ENCODE measurements around the gene OPRM1.
A peak's percentile ranks its signal among the peaks of the same experiment; 100 is the strongest.
"Not testable (repeated sequence)": the region's sequence is repeated elsewhere in the genome, so short reads cannot be mapped to it uniquely, and the experiment has no call there.

The OPRM1 gene

GRCh38 chr6:154172393-154172792, 133.4 kb downstream of the OPRM1 start:
- H3K36me3 ChIP-seq (ENCODE audit: control insufficient read depth in 1 of 2, insufficient read depth in 2 of 2, low read depth in 1 of 2, low read length in 2 of 2); H2BK12ac ChIP-seq (ENCODE audit: low read length in 2 of 2); H2AFZ ChIP-seq (ENCODE audit: low read depth, low read length); H2BK5ac ChIP-seq (ENCODE audit: low read depth, low read length, poor library complexity, severe bottlenecking); H3K4me2 ChIP-seq (ENCODE audit: low read length, poor library complexity, severe bottlenecking); H3K23ac ChIP-seq (ENCODE audit: low read length in 2 of 2); H3K9ac ChIP-seq (ENCODE audit: low read length); H3K27ac ChIP-seq (ENCODE audit: low read length, poor library complexity, severe bottlenecking); H2BK120ac ChIP-seq (ENCODE audit: low read depth, low read length); DNase-seq; H4K8ac ChIP-seq (ENCODE audit: low read length); H3K4me1 ChIP-seq (ENCODE audit: control insufficient read depth, insufficient read depth, low read depth, low read length); H3K79me1 ChIP-seq (replicated peaks; ENCODE audit: low read length, poor library complexity, severe bottlenecking); H2AK5ac ChIP-seq (ENCODE audit: low read length, severe bottlenecking); H3K4me3 ChIP-seq (ENCODE audit: insufficient read depth in 1 of 2, low read depth in 1 of 2, low read length in 2 of 2); H4K91ac ChIP-seq (ENCODE audit: low read length); H2BK15ac ChIP-seq (ENCODE audit: low read depth, poor library complexity, severe bottlenecking); H3K9me3 ChIP-seq (ENCODE audit: control insufficient read depth, low read length); H3K18ac ChIP-seq (ENCODE audit: low read depth in 1 of 2, low read length in 2 of 2); H3K4ac ChIP-seq (ENCODE audit: low read depth in 1 of 2, low read length in 2 of 2); H3K27me3 ChIP-seq (ENCODE audit: control insufficient read depth in 1 of 2, insufficient read depth in 1 of 2, low read length in 2 of 2): not testable (repeated sequence)
- H3K14ac ChIP-seq (ENCODE audit: low read length in 2 of 2): peak overlapping the region in 1 of 2 experiments; percentile 55
- 87% methylated on average over 5 of the region's 5 CpGs for WGBS

GRCh38 chr6:154179434-154179833, 140.4 kb downstream of the OPRM1 start:
- H3K9me3 ChIP-seq (ENCODE audit: control insufficient read depth, low read length): no peaks in the 10 kb centered on the region
- H3K27ac ChIP-seq (ENCODE audit: low read length, poor library complexity, severe bottlenecking): no peak overlapping the region
- H3K4me1 ChIP-seq (ENCODE audit: control insufficient read depth, insufficient read depth, low read depth, low read length): no peaks in the 10 kb centered on the region
- no peak overlapping the region for H2BK5ac ChIP-seq (ENCODE audit: low read depth, low read length, poor library complexity, severe bottlenecking)
- no peak for DNase-seq
- no peak overlapping the region for H3K4ac ChIP-seq (ENCODE audit: low read depth in 1 of 2, low read length in 2 of 2)
- no peak overlapping the region for H3K9ac ChIP-seq (ENCODE audit: low read length)
- H2AK5ac ChIP-seq (ENCODE audit: low read length, severe bottlenecking): no peak overlapping the region
- no peak overlapping the region for H3K14ac ChIP-seq (ENCODE audit: low read length in 2 of 2)
- no peaks in the 10 kb centered on the region for H3K27me3 ChIP-seq (ENCODE audit: control insufficient read depth in 1 of 2, insufficient read depth in 1 of 2, low read length in 2 of 2)
- H4K91ac ChIP-seq (ENCODE audit: low read length): no peak overlapping the region
- H2BK15ac ChIP-seq (ENCODE audit: low read depth, poor library complexity, severe bottlenecking): no peak overlapping the region
- no peak overlapping the region for H3K23ac ChIP-seq (ENCODE audit: low read length in 2 of 2)
- H2BK120ac ChIP-seq (ENCODE audit: low read depth, low read length): no peak overlapping the region
- no peak overlapping the region for H3K18ac ChIP-seq (ENCODE audit: low read depth in 1 of 2, low read length in 2 of 2)
- no peak overlapping the region for H4K8ac ChIP-seq (ENCODE audit: low read length)
- WGBS: 83% methylated on average over 3 of the region's 5 CpGs
- no peak overlapping the region for H2AFZ ChIP-seq (ENCODE audit: low read depth, low read length)
- no peak overlapping the region for H3K4me2 ChIP-seq (ENCODE audit: low read length, poor library complexity, severe bottlenecking)
- H2BK12ac ChIP-seq (ENCODE audit: low read length in 2 of 2): no peak overlapping the region
- H3K4me3 ChIP-seq (ENCODE audit: insufficient read depth in 1 of 2, low read depth in 1 of 2, low read length in 2 of 2): no peak overlapping the region
- no peaks in the 10 kb centered on the region for H3K36me3 ChIP-seq (ENCODE audit: control insufficient read depth in 1 of 2, insufficient read depth in 2 of 2, low read depth in 1 of 2, low read length in 2 of 2)
- H3K79me1 ChIP-seq (replicated peaks; ENCODE audit: low read length, poor library complexity, severe bottlenecking): no peaks in the 10 kb centered on the region

GRCh38 chr6:154187203-154187602, 148.2 kb downstream of the OPRM1 start:
- H3K23ac ChIP-seq (ENCODE audit: low read length in 2 of 2): no peak overlapping the region

GRCh38 chr6:154187714-154188113, 148.7 kb downstream of the OPRM1 start:
- Histone ChIP-seq H3K27ac (ENCODE audit: low read length, poor library complexity, severe bottlenecking) (no peak overlapping the region), H3K4me2 (ENCODE audit: low read length, poor library complexity, severe bottlenecking) (no peak overlapping the region), H3K23ac (ENCODE audit: low read length in 2 of 2) (no peak overlapping the region), H2BK120ac (ENCODE audit: low read depth, low read length) (no peak overlapping the region), H3K4me1 (ENCODE audit: control insufficient read depth, insufficient read depth, low read depth, low read length) (no peaks in the 10 kb centered on the region), H3K9ac (ENCODE audit: low read length) (no peak overlapping the region), H3K36me3 (ENCODE audit: control insufficient read depth in 1 of 2, insufficient read depth in 2 of 2, low read depth in 1 of 2, low read length in 2 of 2) (no peaks in the 10 kb centered on the region), H4K8ac (ENCODE audit: low read length) (no peak overlapping the region), H2BK15ac (ENCODE audit: low read depth, poor library complexity, severe bottlenecking) (no peak overlapping the region), H3K18ac (ENCODE audit: low read depth in 1 of 2, low read length in 2 of 2) (no peak overlapping the region), H2BK12ac (ENCODE audit: low read length in 2 of 2) (no peak overlapping the region), H3K9me3 (ENCODE audit: control insufficient read depth, low read length) (no peaks in the 10 kb centered on the region), H2BK5ac (ENCODE audit: low read depth, low read length, poor library complexity, severe bottlenecking) (no peak overlapping the region), H3K4me3 (ENCODE audit: insufficient read depth in 1 of 2, low read depth in 1 of 2, low read length in 2 of 2) (no peak overlapping the region), H3K4ac (ENCODE audit: low read depth in 1 of 2, low read length in 2 of 2) (no peak overlapping the region), H4K91ac (ENCODE audit: low read length) (no peak overlapping the region), H3K27me3 (ENCODE audit: control insufficient read depth in 1 of 2, insufficient read depth in 1 of 2, low read length in 2 of 2) (no peaks in the 10 kb centered on the region), H2AK5ac (ENCODE audit: low read length, severe bottlenecking) (no peak overlapping the region), H2AFZ (ENCODE audit: low read depth, low read length) (no peak overlapping the region), H3K14ac (ENCODE audit: low read length in 2 of 2) (no peak overlapping the region), H3K79me1 (replicated peaks; ENCODE audit: low read length, poor library complexity, severe bottlenecking) (no peaks in the 10 kb centered on the region)
- DNase-seq: no peak

More at GRCh38 chr6:154187203-154187602, 148.2 kb downstream of the OPRM1 start:
- Histone ChIP-seq H3K36me3 (ENCODE audit: control insufficient read depth in 1 of 2, insufficient read depth in 2 of 2, low read depth in 1 of 2, low read length in 2 of 2) (no peaks in the 10 kb centered on the region), H3K27me3 (ENCODE audit: control insufficient read depth in 1 of 2, insufficient read depth in 1 of 2, low read length in 2 of 2) (no peaks in the 10 kb centered on the region), H2BK120ac (ENCODE audit: low read depth, low read length) (no peak overlapping the region), H3K27ac (ENCODE audit: low read length, poor library complexity, severe bottlenecking) (no peak overlapping the region), H3K9ac (ENCODE audit: low read length) (no peak overlapping the region), H4K8ac (ENCODE audit: low read length) (no peak overlapping the region), H3K18ac (ENCODE audit: low read depth in 1 of 2, low read length in 2 of 2) (no peak overlapping the region), H3K4ac (ENCODE audit: low read depth in 1 of 2, low read length in 2 of 2) (no peak overlapping the region), H2AK5ac (ENCODE audit: low read length, severe bottlenecking) (no peak overlapping the region), H3K14ac (ENCODE audit: low read length in 2 of 2) (no peak overlapping the region), H3K4me3 (ENCODE audit: insufficient read depth in 1 of 2, low read depth in 1 of 2, low read length in 2 of 2) (no peak overlapping the region), H2BK5ac (ENCODE audit: low read depth, low read length, poor library complexity, severe bottlenecking) (no peak overlapping the region), H3K4me2 (ENCODE audit: low read length, poor library complexity, severe bottlenecking) (no peak overlapping the region), H2AFZ (ENCODE audit: low read depth, low read length) (no peak overlapping the region), H3K4me1 (ENCODE audit: control insufficient read depth, insufficient read depth, low read depth, low read length) (no peaks in the 10 kb centered on the region), H2BK15ac (ENCODE audit: low read depth, poor library complexity, severe bottlenecking) (no peak overlapping the region), H3K9me3 (ENCODE audit: control insufficient read depth, low read length) (no peaks in the 10 kb centered on the region), H3K79me1 (replicated peaks; ENCODE audit: low read length, poor library complexity, severe bottlenecking) (no peaks in the 10 kb centered on the region), H2BK12ac (ENCODE audit: low read length in 2 of 2) (no peak overlapping the region), H4K91ac (ENCODE audit: low read length) (no peak overlapping the region)
- 100% methylated on average over 2 of the region's 3 CpGs for WGBS
- DNase-seq: no peak
